HG03159 (cell line): ENCODE results near the gene CDC20B.

ENCODE experiments used
- ATAC-seq: cut with Tn5 transposase; IDR thresholded peaks from one replicate; pipeline ENCODE4 v1.9.1; 2021; ENCODE audit warnings: mild to moderate bottlenecking, moderate library complexity; ENCODE audit not compliant: unreplicated experiment

Gene CDC20B

DNA sequence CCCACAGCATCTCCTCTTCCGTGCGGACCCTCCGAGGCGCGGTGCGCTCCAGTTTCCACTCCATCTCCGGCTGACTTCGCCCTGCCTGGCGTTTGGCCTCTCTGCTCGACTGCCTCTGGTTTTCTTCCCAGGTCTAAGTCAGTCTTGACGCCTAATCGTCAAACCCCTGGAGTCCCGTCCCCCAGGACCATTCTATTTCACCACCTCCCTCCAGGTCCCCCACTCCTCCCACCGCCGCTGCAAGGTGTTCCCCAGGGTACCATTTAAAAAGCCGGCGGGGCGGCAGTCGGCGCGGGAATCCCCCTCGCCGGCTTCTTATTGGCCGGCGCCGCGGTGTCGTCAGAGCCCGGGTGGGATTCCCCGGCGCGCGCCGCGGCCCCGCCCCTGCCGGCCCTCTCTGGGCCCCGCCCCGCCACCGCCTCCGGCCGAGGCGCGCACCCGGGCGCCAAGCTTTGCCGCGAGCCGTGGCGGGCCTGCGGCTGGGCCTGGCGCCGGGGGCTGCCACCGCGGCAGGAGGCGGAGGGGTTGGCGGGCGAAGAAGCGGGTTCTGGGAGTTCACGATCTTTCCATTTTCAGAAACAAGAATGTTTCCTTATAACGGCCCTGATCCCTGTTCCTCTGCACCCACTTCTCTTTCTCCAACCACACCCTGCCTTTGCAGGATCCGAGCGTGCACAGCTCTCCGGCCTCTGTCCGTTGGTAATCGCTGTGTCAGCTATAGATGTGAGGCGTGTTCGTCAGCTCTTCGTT is at the start of gene CDC20B:
Gene CDC20B, minus strand, starts transcription at position 241 of the 750 bp plus-strand sequence. Its CDS starts 177 bp downstream, at position 64.
- peak; percentile 85 for ATAC-seq

- ATAC-seq: no peak
Measured at GRCh38 chr5:55222092-55222984, 49.4 kb upstream of the CDC20B start.

GRCh38 chr5:55220433-55221185 is 47.6 kb upstream of the CDC20B start:
- ATAC-seq: no peak

GRCh38 chr5:55219770-55220169 is 46.8 kb upstream of the CDC20B start:
- ATAC-seq: no peak

DNA sequence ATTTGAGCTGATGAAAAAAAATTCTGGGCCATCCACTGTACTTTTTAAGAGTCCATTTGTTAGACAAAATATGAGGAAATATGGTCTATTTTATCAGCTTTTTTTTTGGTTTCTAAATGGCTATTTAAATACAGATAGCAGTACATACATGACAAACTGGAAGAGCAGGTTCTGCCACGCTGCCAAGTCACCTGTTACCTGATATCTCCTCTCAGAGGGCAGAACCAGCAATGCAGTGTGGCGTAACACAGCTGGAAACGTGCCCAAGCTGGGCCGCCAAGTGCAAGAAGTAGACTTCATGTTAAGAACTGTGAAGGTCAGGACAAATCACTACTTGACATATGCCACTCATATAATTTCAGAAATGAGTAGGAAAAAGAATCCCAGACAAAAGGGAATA is 46.0 kb upstream of the CDC20B start:
- ATAC-seq: no peak

DNA sequence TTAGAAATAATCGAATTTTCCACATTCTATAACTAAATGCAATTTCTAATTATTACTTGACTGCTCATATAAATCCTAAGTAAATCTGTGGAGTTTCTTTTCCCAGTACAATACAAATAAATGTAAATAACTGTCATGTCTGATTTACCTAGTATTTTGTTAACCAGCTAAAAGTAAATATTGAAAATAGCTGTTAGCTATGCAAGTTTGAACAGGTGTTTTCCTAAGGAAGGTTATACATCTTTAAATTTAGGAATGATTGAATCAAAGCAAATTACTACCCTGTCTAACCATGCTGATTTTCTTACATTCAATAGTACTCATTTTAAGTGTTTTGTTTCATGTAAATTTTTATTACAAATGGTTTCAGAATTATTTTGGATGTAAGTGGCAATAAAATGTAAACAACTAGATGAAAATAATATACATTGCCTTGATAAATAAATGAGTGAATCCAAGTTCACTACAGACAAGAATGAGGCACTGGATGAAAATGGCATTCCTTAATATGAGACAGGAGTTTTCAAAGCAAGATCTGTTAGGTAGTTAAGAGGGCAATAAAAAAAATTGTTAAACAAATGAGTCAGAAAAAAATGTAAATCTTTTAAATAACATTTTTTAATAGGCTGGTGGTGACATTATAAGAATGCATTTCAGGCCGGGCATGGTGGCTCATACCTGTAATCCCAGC is 38.4 kb upstream of the CDC20B start:
- no peak for ATAC-seq

DNA sequence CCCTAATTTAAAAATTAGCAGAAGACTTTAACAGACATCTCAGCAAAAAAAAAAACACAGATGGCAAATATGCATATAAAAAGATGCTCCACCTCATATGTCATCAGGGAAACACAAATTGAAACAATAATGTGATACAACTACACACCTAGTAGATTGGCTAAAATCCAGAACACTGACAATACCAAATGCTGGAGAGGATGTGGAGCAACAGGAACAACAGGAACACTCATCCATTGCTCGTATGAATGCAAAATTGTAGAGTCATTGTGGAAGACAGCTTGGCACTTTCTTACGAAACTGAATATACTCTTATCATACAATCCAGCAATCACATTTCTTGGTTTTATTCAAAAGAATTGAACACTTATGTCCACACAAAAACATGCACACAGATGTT is 32.0 kb upstream of the CDC20B start:
- ATAC-seq: no peak

- no peak for ATAC-seq
Measured at GRCh38 chr5:55191165-55191564, 18.2 kb upstream of the CDC20B start.

DNA sequence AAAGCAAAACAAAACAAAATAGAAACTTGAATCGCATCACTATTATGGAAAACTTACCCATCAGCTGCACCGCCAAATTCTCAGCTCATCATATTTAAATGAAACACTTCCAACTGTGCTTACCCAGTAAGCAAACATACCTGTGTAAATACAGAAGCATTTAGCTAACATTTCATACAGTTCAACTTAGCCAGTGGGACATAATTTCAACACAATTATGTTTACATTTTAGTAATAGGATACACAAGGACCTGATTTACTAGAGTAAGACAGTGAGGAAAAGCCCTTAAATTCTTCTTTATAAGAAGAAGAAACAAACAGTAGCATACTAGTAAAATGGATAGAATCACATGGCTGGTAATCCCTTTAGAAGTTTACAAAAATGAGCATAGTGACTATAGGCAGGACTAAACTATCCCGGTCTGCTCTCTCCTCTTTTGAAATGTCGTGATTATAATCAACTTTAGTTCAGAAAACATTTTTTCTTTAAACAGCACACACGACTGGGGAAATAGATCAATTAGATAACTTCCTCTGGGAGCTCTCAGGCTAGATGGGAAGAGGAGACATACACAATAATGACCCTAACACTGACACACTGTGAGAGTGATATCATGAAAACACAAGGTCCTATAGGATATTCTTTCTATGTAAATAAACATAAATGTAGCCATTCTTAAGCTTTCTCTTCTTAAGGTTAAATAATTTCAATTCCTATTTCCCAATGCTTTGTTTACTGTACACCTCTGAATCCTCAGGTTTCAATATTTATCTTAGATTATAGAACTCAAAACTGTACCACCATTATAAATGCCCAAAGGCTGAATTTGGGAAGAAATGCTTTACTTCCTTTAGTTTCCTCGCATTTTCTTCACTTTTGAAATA is 15.9 kb upstream of the CDC20B start:
- no peak for ATAC-seq

GRCh38 chr5:55187370-55187769 is 14.4 kb upstream of the CDC20B start:
- ATAC-seq: no peak

DNA sequence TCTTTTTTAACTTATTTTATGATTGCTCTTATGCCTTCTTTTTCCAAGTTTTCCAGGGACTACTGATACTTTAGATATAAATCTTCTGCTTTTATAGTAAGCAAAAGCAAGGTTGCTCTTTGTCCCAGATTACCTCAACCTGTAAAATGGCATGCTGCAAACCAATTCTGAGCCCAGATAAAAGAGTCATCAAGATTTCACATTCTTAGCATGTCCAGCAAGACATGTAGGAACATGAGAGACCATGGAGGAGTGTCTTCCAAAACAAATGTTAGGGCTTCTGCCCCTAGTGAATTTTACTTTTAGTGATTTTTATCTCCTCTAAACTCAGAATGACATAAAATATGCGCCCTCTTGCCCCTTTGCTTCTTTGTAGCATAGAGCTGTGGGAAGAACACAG is 7.0 kb upstream of the CDC20B start:
- no peak for ATAC-seq

DNA sequence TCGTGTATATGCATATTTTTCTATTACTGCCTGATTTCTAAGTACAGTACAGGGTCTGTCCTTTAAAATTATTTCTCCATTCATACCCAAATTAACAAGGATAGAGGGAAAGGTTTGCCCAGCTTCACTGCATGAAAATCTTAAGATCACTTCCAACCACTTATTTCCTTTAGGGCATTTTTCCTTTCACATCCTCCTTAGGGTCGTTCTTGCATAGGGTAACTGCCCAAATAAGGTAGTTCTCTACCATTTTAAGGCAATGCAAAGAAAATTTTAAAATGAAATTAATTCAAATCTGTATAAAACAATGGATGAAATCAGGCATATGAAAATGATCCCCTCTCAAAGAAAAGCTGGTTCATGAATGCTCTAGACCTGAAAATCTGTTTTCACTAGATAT is 4.1 kb upstream of the CDC20B start:
- no peak for ATAC-seq

GRCh38 chr5:55176176-55176818 is 3.3 kb upstream of the CDC20B start:
- no peak for ATAC-seq

DNA sequence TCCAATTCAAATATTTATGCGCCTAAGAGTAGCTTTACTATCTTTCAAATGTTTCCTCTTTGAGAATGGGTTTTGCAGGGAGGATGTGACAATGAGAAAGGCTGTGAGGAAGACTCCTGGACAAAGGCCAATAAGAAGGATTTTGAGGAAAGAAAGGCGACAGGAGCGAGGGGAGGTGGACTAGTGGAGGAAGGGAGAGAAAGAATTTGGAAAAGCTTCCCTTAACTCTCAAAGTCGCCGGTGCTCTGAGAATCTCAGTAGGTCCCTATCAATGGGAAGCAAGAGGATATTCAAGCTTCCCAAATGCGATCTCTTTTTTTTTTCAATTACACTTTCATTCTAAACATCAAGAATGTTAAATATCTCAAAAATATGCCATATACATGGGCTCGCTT is 2.8 kb upstream of the CDC20B start:
- no peak for ATAC-seq

- peak; percentile 11 for ATAC-seq
Measured at GRCh38 chr5:55173687-55174230, 782 bp upstream of the CDC20B start.

DNA sequence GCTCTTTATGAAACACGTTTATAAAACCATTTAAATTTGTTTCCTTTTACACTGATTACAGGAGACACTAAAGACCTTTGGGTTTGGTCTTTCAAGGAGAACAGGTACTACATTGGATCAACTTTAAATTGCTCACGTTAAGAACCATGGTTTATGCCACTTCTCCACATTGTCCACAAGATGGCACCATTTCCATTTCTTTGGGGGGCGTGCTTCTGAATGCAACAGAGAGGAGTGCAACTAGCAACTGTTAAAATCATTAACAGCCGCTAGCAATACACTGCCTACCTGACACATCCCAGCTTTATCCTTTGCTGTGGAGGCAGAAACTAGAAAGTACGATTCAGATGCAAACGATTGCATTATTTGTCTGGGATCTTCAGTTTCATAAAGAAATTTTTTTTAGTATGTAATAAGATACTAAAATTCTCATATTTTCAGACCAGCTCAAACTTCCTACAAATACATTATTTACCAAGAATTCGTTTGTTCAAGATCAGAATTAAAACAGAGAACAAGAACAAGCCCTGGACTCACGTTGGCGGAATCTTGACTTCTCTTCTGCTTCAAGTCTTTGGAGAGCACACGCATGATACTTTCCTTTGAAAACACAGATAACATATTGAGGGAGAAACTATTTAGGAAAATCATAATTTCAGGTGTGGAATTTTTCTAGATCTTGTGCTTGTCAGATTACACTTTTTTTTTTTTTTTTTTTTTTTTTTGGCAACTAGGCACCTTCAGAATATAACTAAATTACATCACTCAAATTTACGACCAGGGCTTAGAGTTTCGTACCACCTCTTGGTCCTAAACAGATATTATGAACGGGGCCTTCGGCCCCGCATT is 702 bp downstream of the CDC20B start:
- ATAC-seq: peak; percentile 74

- no peak for ATAC-seq
Measured at GRCh38 chr5:55171471-55171870, 1.5 kb downstream of the CDC20B start.

DNA sequence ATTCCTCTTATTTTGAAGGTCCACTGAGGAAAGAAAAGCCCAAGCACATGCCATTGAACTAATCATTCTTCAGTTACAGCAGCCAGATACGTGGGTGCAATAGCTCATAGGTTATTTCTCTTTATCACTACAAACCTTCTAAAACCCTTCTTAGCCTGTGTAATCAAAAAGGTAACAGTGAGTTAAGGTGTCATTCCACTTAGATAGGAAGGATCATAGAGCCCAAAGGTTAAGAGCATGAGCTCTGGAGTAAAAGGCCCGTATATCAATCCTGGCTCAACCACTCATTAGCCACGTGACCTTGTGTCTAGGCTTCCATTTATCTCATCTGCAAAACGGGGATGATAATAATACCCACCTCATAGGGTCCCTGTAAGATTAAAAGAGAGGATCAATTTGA is 10.3 kb downstream of the CDC20B start:
- no peak for ATAC-seq
